Measurements from ENCODE around the gene NRL.

NRL gene

DNA sequence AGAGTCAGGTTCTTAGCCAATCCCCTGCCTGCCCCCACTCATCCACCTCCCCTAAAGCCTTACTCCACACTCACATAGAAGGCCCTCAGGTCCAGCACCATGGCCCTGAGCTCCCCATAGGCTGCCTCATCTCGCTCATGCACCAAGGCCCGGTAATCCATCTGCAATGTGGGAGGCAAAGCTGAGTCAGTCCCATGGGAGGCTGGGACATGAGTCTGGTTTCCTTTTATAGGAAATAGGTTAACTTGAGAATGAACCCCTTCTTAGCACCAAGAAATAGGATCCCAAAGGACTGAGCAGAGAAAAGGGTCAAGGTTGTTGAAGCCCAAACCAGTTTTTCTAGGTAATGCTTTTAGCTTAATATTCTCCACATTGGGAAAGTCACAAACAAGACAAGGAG is 28.8 kb upstream of the NRL start:
- no peak for DNase-seq

DNA sequence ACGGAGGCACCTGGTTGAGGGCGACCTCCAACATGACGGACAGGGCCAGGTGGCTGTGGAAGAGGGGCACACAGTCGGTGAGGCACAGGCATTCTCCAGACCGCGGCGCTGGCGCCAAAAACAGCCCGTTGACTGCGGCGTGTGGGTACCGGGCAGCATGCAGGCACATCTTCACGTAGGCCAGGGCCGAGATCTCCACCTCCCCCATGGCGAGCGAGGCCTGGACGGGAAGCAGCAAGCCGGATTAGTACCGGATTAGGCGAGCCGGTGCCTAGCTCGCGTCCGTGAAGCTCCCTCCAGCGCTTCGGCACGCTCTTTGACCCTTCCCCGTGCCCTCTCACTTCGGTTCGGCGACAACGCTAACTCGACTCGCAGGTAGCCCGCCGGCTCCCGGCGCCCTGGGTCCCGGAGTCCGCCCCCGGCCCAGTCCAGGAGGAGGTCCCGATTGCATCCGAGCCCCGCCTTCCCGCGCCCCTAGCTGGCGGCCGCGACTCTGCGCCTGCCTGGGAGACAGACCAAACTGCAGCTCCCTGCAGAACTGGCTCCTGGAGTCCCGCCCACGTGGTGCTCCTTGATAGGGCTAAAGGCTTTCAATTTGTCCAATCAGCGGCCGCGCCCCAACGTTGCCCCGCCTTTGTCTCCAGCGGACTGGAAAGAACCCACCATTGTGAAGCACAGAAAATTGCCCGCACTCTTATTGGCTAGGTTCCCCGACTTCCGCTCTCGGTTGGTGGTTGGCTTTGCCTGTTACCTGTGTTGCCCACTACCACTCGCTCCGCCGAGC is 26.5 kb upstream of the NRL start, which contains the start of gene EMC9:
Gene EMC9, minus strand, starts transcription at position 495 of the 784 bp plus-strand sequence. Its CDS starts 287 bp downstream, at position 208.
- peak; percentile 88 to 99 for DNase-seq

- no peak for DNase-seq
Measured at GRCh38 chr14:24139272-24139934, 24.7 kb upstream of the NRL start.

DNA sequence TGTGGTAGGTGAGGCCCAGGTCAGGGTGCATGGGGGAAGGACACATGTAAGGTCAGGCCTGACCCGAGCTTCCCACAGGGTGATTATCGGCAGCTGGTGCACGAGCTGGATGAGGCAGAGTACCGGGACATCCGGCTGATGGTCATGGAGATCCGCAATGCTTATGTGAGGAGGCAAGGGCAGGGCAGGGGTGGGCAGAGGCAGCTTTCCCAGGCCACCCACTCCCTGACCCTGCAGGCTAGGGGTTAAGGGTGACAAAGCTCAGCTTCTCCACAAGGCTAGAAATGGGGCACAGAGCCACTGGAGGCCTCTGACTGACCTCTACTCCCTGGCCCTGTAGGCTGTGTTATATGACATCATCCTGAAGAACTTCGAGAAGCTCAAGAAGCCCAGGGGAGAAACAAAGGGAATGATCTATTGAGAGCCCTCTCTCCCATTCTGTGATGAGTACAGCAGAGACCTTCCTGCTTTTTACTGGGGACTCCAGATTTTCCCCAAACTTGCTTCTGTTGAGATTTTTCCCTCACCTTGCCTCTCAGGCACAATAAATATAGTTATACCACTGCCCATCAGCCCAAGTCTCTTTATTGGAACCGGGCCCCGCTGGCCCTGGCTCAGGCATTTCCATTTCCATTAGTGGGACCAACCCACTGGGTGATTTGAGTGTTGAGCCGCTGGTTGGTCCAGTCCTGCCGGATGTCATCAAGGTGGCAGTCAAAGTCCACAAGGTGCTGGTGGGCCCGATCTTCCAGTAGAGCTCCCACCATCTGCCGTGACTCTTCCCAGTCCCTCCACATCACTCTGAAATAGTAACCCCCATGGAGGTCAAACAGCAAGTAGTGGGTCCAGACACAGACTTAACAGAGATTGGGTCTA is 23.9 kb upstream of the NRL start:
- no peak for DNase-seq

- no peak for DNase-seq
Measured at GRCh38 chr14:24137529-24138395, 23.0 kb upstream of the NRL start.

DNA sequence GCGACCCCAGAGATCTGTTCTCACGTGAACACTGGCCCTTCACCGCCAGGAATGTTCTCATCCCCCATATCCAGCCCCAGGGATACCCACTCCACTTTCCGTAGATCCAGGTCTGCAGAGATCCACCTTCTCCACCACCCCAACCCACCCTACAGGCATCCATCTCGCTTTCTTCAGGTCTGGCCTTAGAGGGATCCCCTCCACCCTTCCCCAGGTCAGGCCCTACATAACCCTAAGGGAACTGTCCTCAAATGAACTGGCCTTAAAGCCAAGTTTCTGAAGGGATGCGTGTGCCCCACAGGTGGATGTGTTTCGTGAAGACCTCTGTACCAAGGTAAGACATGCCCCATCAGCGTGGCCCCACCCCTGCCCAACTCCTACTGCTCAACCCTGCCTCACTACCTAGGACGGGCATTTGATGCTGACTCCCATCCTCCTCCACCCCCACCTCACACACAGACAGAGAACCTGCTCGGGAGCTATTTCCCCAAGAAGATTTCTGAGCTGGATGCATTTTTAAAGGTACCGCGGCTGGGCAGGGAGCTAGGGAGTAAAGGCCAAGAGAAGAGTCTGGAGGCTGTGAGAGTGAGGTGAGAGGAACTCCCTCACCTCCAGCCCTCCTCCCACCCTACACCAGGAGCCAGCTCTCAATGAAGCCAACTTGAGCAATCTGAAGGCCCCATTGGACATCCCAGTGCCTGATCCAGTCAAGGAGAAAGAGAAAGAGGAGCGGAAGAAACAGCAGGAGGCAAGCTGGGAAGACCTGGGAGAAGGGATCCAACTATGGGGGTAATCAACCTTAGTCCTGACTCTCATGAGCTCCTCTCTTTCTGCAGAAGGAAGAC is 22.2 kb upstream of the NRL start:
- DNase-seq = no peak

DNA sequence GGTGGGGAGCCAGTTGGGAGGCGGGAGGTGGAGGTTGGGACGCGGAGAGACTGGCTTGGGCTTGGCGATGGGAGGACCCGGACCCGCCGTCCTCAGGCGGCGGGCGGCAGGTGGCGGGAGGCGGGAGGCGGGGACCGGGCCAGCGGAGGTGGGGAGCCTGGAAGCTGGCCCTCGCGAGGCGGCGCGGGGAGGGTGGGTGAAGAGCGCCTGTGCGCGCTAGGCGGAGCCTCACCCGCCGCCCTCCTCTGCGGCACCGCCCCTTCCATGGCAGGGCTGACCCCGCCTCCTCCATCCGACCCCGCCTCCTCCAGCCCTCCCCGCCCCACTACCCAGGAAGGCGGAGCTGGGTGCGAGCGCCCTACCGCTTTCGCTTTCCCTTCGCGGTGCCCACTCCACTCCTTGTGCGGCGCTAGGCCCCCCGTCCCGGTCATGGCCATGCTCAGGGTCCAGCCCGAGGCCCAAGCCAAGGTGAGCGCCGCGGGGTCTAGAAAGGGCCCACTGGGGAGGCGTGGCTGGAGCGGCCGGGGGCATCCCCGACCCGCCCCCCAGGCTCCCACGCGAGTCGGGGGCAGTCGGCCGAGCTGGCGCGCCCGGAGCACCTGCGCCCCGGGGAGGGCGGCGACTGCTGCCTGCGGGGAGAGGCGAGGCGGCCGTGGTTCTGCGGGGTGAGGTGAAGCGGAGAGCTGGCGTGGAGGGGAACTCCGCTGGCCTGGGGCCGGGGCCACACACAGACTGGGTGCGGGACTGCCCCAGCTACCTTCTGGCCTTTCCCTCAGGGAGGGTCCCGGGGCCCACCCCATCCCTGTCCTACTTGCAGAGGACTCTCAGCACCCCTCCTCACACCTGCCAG is 21.3 kb upstream of the NRL start, which contains the start of gene PSME1:
Gene PSME1, plus strand, starts transcription at position 361 of the 850 bp plus-strand sequence. Its CDS starts 69 bp downstream, at position 430.
- DNase-seq = peak; percentile 83 to 93

GRCh38 chr14:24135584-24135833 is 20.8 kb upstream of the NRL start:
- DNase-seq = no peak

GRCh38 chr14:24133735-24134134 is 19.0 kb upstream of the NRL start:
- DNase-seq = no peak

GRCh38 chr14:24132976-24133375 is 18.2 kb upstream of the NRL start:
- no peak for DNase-seq

DNA sequence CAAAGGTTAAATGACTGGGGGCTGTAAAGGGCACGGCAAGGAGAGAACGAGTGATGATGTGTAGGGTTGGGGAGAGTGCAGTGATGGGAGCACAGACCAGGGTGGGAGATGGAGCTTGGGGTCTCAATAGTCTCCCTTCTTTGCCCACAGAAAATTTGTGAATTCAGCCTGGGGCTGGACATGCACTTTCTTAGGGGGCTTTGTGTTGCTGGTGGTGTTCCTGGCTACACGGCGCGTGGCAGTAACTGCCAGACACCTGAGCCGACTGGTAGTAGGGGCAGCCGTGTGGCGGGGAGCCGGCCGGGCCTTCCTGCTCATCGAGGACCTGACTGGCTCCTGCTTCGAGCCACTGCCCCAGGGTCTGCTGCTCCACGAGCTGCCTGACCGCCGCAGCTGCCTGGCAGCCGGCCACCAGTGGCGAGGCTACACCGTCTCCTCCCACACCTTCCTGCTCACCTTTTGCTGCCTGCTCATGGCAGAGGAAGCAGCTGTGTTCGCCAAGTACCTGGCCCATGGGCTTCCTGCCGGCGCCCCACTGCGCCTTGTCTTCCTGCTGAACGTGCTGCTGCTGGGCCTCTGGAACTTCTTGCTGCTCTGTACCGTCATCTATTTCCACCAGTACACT is 17.4 kb upstream of the NRL start:
- DNase-seq = no peak

GRCh38 chr14:24131549-24131966 is 16.8 kb upstream of the NRL start:
- DNase-seq = no peak

GRCh38 chr14:24130717-24131548 is 16.2 kb upstream of the NRL start:
- no peak for DNase-seq

DNA sequence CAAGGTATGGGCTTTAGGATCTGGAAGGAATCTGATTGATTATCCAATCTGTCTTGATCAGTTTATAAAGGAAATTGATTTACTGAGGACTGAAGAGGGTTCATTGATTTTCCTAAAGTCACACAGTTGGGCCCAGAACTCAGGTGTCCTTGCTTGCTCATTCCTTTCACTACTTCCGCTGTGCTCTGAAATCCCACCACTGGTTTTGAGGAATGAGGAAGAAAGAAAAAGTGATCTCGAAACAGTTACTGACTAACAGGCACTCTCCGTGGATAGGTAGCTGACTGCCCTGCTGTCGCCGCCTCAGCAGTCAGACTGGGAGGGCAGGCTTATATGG is 15.6 kb upstream of the NRL start, which contains the start of gene FITM1:
Gene FITM1, plus strand, starts transcription at position 280 of the 337 bp plus-strand sequence. CDS start 905 bp downstream, outside the sequence.
- DNase-seq = no peak

DNA sequence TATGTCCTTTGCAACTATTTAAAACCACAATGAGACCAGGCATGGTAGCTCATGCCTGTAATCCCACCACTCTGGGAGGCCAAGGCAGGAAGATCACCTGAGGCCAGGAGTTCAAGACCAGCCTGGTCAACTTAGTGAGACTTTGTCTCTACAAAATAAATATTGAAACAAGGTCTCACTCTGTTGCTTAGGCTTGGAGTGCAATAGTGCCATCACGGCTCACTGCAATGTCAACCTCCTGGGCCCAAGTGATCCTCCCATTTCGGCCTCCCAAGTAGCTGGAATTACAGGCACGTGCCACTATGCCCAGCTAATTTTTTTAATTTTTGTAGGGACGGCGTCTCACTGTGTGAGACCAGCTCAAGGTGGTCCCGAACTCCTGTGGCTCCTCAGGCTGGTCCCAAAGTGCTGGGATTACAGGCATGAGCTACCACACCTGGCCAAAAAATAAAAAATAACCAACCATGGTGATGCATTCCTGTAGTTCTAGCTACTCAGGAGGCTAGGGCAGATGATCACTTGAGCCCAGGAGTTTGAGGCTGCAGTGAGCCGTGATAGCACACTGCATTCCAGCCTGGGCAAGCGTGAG is 14.8 kb upstream of the NRL start:
- DNase-seq = no peak

DNA sequence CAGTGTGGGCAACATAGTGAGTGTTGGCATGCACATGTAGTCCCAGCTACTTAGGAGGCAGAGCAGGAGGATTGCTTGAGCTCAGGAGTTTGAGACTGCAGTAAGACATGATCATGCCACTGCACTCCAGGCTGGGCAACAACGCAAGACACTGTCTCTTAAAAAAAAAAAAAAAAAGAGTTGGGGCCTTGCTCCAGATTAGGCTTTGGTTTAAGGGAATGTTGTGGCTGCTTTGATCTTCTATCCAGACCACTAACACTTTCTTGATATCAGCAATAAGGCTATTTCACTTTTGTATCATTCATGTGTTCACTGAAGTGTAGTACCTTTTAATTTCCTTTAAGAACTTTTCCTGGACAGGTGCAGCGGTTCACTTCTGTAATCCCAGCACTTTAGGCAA is 12.9 kb upstream of the NRL start:
- DNase-seq = no peak

DNA sequence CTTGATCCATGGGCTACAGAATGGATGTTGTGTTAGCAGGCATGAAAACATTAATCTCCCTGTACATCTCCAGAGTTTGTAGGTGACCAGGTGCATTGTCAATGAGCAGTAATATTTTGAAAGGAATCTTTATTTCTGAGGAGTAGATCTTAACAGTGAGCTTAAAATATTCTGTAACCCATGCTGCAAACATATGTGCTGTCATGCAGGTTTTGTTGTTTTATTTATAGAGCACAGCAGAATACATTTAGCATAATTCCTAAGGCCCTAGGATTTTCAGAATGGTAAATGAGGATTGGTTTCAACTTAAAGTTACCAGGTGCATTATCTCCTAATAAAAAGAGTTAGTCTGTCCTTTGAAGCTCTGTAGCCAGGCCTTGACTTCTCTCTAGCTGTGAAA is 12.2 kb upstream of the NRL start:
- DNase-seq = no peak

All from bone marrow (tissue), 2 donors.